Calu3 (cell line): ENCODE results near the gene SLC23A2. TPM values are rescaled to one million over a fixed set of nuclear protein-coding genes. Genes with fewer than 3 reads are reported as not detected.

Source experiments
- Bru-seq: library from RNA; stranded (reverse); fragments of 400-500 nt; gene quantifications from one replicate; lab custom pipeline; 2021; lab: Mats Ljungman, UMichigan
- BruChase-seq, 2 experiments: library from RNA; stranded (reverse); fragments of 400-500 nt; gene quantifications; one replicate each; lab custom pipeline; 2021; lab: Mats Ljungman, UMichigan
- BruUV-seq: library from RNA; stranded (reverse); fragments of 400-500 nt; replicated peaks from 2 replicates; lab custom pipeline; 2021; lab: Mats Ljungman, UMichigan
- CTCF ChIA-PET: fragments of 300-600 bp; sonication (Branson Sonifier 250); formaldehyde crosslinking; loops from one replicate; lab custom pipeline; 2022; ENCODE audit warnings: antibody characterized with exemption; lab: Charles Lee
- DNase-seq: peaks from one replicate; pipeline ENCODE4 v3.0.0; 2022
- H3K27ac Mint-ChIP-seq: one replicate; pipeline ENCODE4 v1.8.0; 2022; ENCODE audit warnings: mixed read lengths; ENCODE audit not compliant: unreplicated experiment
- H3K27me3 Mint-ChIP-seq: one replicate; pipeline ENCODE4 v1.8.0; 2022; ENCODE audit warnings: mixed read lengths; ENCODE audit not compliant: unreplicated experiment
- H3K36me3 Mint-ChIP-seq: one replicate; pipeline ENCODE4 v1.8.0; 2022; ENCODE audit warnings: mild to moderate bottlenecking, moderate library complexity, mixed read lengths; ENCODE audit not compliant: insufficient read depth, unreplicated experiment
- H3K4me1 Mint-ChIP-seq: one replicate; pipeline ENCODE4 v1.8.0; 2022; ENCODE audit warnings: mild to moderate bottlenecking, low read depth, mixed read lengths; ENCODE audit not compliant: unreplicated experiment
- H3K4me3 Mint-ChIP-seq: one replicate; pipeline ENCODE4 v1.8.0; 2022; ENCODE audit warnings: mild to moderate bottlenecking, low read depth, moderate library complexity, mixed read lengths; ENCODE audit not compliant: unreplicated experiment
- H3K9me3 Mint-ChIP-seq: one replicate; pipeline ENCODE4 v1.8.0; 2022; ENCODE audit warnings: low read depth, mixed read lengths; ENCODE audit not compliant: unreplicated experiment
- CTCF ChIP-seq: fragments of 200-600 bp; IDR thresholded peaks from one replicate; pipeline ENCODE4 v1.8.0; 2022; ENCODE audit warnings: antibody characterized with exemption; ENCODE audit not compliant: unreplicated experiment
- intact Hi-C: fragments of 100-400 bp; cut with micrococcal nuclease; formaldehyde crosslinking; loops from one replicate; pipeline ENCODE4 v1.10.0; 2022; ENCODE audit not compliant: unreplicated experiment
- long read RNA-seq: library from polyadenylated mRNA; stranded (forward); transcript quantifications from one replicate; pipeline ENCODE4 v2.0.0, GENCODE V29; 2022
- total RNA-seq: library from RNA; stranded (reverse); gene quantifications from 2 replicates; pipeline ENCODE4 v1.2.3, GENCODE V29; 2022

The SLC23A2 gene
- total RNA-seq = 13.2 and 14.8 TPM in 2 replicates
- percentile 58 among the genes with signal in this experiment for Bru-seq, nascent RNA
- percentile 59 among the genes with signal in this experiment for BruChase-seq, experiment 1, labeled RNA remaining after a 6-hour chase
- BruChase-seq, experiment 2, labeled RNA remaining after a 2-hour chase = percentile 51 among the genes with signal in this experiment
- long read RNA-seq, full-length matches to known transcripts = 1 of 5 reads
- long read RNA-seq, partial matches to known transcripts = 1 of 5 reads
- long read RNA-seq, other reads (novel, unspliced or antisense) = 3 of 5 reads

GRCh38 chr20:5001174-5002076 lies at the start of gene SLC23A2:
Gene SLC23A2 (minus strand): TSS chr20:5001510. CDS start chr20:4932562, 68,948 bp downstream.
- no peak within 1 kb of the TSS for H3K27ac Mint-ChIP-seq
- no peaks in the 10 kb centered on the region for H3K27me3 Mint-ChIP-seq
- DNase-seq = peak; percentile 51
- CTCF ChIA-PET = no interaction called here
- H3K4me3 Mint-ChIP-seq = peak within 1 kb of the TSS; percentile 82
- peaks cover 15% of the 10 kb centered on the region for H3K36me3 Mint-ChIP-seq
- no peak for TF ChIP-seq CTCF
- no peaks in the 10 kb centered on the region for H3K9me3 Mint-ChIP-seq
- BruUV-seq = no TSS peak
- intact Hi-C loops = no loop called here
- peaks cover 8% of the 10 kb centered on the region for H3K4me1 Mint-ChIP-seq

GRCh38 chr20:5046656-5047339 lies 45.5 kb upstream of the SLC23A2 start:
- CTCF ChIA-PET = no interaction called here

GRCh38 chr20:5045906-5046305 lies 44.6 kb upstream of the SLC23A2 start:
- Mint-ChIP-seq H3K27ac (no peak overlapping the region), H3K36me3 (peaks cover 3% of the 10 kb centered on the region), H3K27me3 (peaks cover 9% of the 10 kb centered on the region), H3K4me3 (no peak overlapping the region), H3K9me3 (no peaks in the 10 kb centered on the region), H3K4me1 (no peaks in the 10 kb centered on the region)
- no peak for DNase-seq
- intact Hi-C loops = no loop called here
- BruUV-seq = no TSS peak
- TF ChIP-seq CTCF = no peak
- CTCF ChIA-PET = no interaction called here

More at GRCh38 chr20:5046656-5047339, 45.5 kb upstream of the SLC23A2 start:
- H3K36me3 Mint-ChIP-seq = peaks cover 3% of the 10 kb centered on the region
- H3K4me1 Mint-ChIP-seq = no peaks in the 10 kb centered on the region
- no peak for DNase-seq
- intact Hi-C loops = no loop called here
- H3K9me3 Mint-ChIP-seq = no peaks in the 10 kb centered on the region
- H3K4me3 Mint-ChIP-seq = no peak overlapping the region
- H3K27me3 Mint-ChIP-seq = peaks cover 9% of the 10 kb centered on the region
- H3K27ac Mint-ChIP-seq = no peak overlapping the region
- BruUV-seq = no TSS peak
- no peak for TF ChIP-seq CTCF

GRCh38 chr20:5044075-5044620 lies 42.8 kb upstream of the SLC23A2 start:
- H3K27ac Mint-ChIP-seq = no peak overlapping the region
- H3K27me3 Mint-ChIP-seq = no peaks in the 10 kb centered on the region
- H3K36me3 Mint-ChIP-seq = peaks cover 3% of the 10 kb centered on the region
- CTCF ChIA-PET = no interaction called here
- no peak overlapping the region for H3K4me3 Mint-ChIP-seq
- intact Hi-C loops = no loop called here
- DNase-seq = no peak
- no peak for TF ChIP-seq CTCF
- no TSS peak for BruUV-seq
- no peaks in the 10 kb centered on the region for H3K4me1 Mint-ChIP-seq
- H3K9me3 Mint-ChIP-seq = no peaks in the 10 kb centered on the region
